Lower leg skin (tissue), 3 donors: Measurements from ENCODE around the gene ANGPTL7.

Experiments
- POLR2A ChIP-seq, 2 donors: fragments of 450-650 bp; IDR thresholded peaks; one replicate each; pipeline ENCODE4 v1.6.1; 2016 to 2017; ENCODE audit warnings: antibody characterized with exemption in 2 of 2, mild to moderate bottlenecking in 1 of 2, moderate library complexity in 1 of 2
- TF ChIP-seq, protein P1 (sequence below), 3 donors: fragments of 450-650 bp; IDR thresholded peaks; one replicate each; pipeline ENCODE4 v1.5.1; 2016; ENCODE audit warnings: antibody characterized with exemption in 3 of 3, mild to moderate bottlenecking in 3 of 3, moderate library complexity in 2 of 3

GRCh38 chr1:11188381-11188780 lies 774 bp upstream of the ANGPTL7 start:
- TF ChIP-seq, protein P1, sequence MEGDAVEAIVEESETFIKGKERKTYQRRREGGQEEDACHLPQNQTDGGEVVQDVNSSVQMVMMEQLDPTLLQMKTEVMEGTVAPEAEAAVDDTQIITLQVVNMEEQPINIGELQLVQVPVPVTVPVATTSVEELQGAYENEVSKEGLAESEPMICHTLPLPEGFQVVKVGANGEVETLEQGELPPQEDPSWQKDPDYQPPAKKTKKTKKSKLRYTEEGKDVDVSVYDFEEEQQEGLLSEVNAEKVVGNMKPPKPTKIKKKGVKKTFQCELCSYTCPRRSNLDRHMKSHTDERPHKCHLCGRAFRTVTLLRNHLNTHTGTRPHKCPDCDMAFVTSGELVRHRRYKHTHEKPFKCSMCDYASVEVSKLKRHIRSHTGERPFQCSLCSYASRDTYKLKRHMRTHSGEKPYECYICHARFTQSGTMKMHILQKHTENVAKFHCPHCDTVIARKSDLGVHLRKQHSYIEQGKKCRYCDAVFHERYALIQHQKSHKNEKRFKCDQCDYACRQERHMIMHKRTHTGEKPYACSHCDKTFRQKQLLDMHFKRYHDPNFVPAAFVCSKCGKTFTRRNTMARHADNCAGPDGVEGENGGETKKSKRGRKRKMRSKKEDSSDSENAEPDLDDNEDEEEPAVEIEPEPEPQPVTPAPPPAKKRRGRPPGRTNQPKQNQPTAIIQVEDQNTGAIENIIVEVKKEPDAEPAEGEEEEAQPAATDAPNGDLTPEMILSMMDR (IDR thresholded peaks at IDR 0.05) = no peak
- TF ChIP-seq POLR2A (IDR thresholded peaks at IDR 0.05) = no peak
